ENCODE data around the gene USP7. TPM values are rescaled to one million over a fixed set of nuclear protein-coding genes. Genes with fewer than 3 reads are reported as not detected.
"Not testable (repeated sequence)": the region's sequence is repeated elsewhere in the genome, so short reads cannot be mapped to it uniquely, and the experiment has no call there.

USP7 gene
- total RNA-seq, 4 donors from 2014 or later = 67.9 to 84.7 (median 73.3) TPM

DNA sequence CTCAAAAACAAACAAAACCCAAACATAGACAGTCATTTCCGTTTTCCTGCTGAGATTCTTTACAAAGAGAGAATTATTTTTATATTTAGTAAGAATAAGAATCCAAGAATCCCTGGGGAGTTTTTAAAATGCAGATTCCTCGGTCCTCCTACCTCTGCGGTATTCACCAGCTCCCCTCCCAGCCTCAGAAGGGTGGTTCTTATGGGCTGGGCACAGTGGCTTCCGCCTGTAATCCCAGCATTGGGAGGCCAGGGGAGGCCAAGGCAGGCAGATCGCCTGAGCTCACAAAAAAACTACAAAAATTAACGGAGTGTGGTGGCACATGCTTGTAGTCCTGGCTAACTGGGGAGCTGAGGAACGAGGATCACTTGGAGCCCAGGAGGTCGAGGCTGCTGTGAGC, 26.7 kb upstream of the USP7 start:
- 62% methylated on average over 8 of the region's 8 CpGs for WGBS
- intact Hi-C loops (cut with DNase I) = no loop called here

DNA sequence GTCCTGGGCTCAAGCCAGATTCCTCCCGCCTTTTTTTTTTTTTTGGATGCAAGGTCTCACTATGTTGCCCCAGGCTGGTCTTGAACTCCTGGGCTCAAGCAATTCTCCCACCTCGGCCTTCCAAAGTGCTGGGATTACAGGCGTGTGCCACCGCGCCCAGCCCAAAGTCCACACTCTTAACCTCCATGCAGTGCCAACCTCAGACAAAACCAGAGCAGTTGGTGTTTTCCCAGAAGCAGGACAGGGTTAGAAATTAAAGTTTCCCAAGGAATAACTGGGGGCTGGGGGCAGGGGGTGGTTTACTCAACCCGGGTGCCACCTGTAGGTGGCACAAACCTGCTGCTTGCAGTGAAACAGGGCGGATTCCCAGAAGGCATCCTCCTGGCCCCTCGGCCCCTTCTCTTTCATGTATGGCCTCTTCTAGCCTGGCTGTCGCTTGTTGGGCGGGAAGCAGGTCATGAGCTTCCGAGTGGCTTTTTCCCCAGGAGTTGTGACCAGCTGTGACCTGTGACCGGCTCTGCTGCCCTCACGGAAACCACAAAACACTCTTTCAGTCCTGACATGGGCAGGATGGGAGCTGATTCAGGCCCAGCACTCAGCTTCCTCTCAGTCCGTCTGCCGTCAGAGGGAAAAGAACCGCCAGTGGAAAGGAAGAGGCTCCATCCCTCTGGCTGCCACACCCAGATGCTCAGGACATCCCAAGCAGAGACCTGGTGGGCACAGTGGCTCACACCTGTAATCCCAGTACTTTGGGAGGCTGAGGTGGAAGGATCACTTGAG, 25.6 kb upstream of the USP7 start:
- Histone ChIP-seq H3K4me3 (no peak overlapping the region), H3K27me3 (peaks cover 0 to 8% (median 0%) of the 10 kb centered on the region in 4 donors), H3K36me3 (no peaks in the 10 kb centered on the region), H3K9me3 (no peaks in the 10 kb centered on the region), H3K27ac (replicated peaks in 1 of 4) (no peak overlapping the region), H3K4me1 (no peaks in the 10 kb centered on the region)
- TF ChIP-seq POLR2A (IDR thresholded peaks at IDR 0.05; ENCODE audit: low read depth) (no peak), POLR2AphosphoS5 (IDR thresholded peaks at IDR 0.05) (no peak), CTCF (IDR thresholded peaks at IDR 0.05) (no peak), EP300 (IDR thresholded peaks at IDR 0.05) (no peak)
- intact Hi-C loops (cut with DNase I) = no loop called here
- DNase-seq (ENCODE audit: extremely low spot score) = no peak
- 57% methylated on average over 14 of the region's 16 CpGs for WGBS

More for the DNA sequence above, 26.7 kb upstream of the USP7 start:
- no peaks in the 10 kb centered on the region for H3K9me3 ChIP-seq
- TF ChIP-seq POLR2AphosphoS5 (IDR thresholded peaks at IDR 0.05) (no peak), CTCF (IDR thresholded peaks at IDR 0.05) (no peak), EP300 (IDR thresholded peaks at IDR 0.05) (no peak), POLR2A (IDR thresholded peaks at IDR 0.05; ENCODE audit: low read depth) (no peak)
- no peaks in the 10 kb centered on the region for H3K4me1 ChIP-seq
- peaks cover 0 to 8% (median 0%) of the 10 kb centered on the region in 4 donors for H3K27me3 ChIP-seq
- H3K27ac ChIP-seq (replicated peaks in 1 of 4) = no peak overlapping the region
- H3K36me3 ChIP-seq = no peaks in the 10 kb centered on the region
- H3K4me3 ChIP-seq = no peak overlapping the region
- DNase-seq (ENCODE audit: extremely low spot score) = no peak

- no peak overlapping the region for H3K27ac ChIP-seq (replicated peaks in 1 of 4)
- TF ChIP-seq POLR2AphosphoS5 (IDR thresholded peaks at IDR 0.05) (no peak), CTCF (IDR thresholded peaks at IDR 0.05) (no peak), EP300 (IDR thresholded peaks at IDR 0.05) (no peak)
- H3K4me1 ChIP-seq = no peaks in the 10 kb centered on the region
- H3K36me3 ChIP-seq = no peaks in the 10 kb centered on the region
- H3K4me3 ChIP-seq = no peak overlapping the region
- 85% methylated on average over 5 of the region's 5 CpGs for WGBS
- no peaks in the 10 kb centered on the region for H3K9me3 ChIP-seq
- no peak for DNase-seq (ENCODE audit: extremely low spot score)
- peaks cover 0 to 8% (median 0%) of the 10 kb centered on the region in 4 donors for H3K27me3 ChIP-seq
- intact Hi-C loops (cut with DNase I) = no loop called here
Observed at GRCh38 chr16:8986818-8987191, 23.1 kb upstream of the USP7 start.

DNA sequence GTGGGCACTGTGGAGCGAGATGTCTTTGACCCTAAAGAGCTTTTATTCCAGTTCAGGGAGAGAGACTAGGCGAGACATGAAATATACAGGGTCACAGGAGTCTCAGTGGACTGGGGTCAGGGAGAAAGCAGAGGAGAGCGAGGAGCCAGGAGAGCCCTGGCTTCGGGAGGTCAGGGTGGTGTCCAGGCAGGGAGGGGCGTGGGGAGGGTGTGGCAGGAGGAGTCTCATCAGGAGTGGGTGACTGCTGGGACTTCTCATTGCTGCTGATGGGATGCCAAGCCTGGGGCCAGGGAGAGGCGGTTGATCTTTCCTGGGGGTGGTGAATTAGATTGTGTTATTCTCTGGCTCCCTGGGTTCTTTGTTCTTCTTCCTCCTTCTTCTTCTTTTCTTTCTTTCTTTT, 22.4 kb upstream of the USP7 start:
- intact Hi-C loops (cut with DNase I) = no loop called here
- Histone ChIP-seq H3K27me3 (peaks cover 0 to 8% (median 0%) of the 10 kb centered on the region in 4 donors), H3K4me1 (no peaks in the 10 kb centered on the region), H3K27ac (replicated peaks in 1 of 4) (no peak overlapping the region), H3K36me3 (no peaks in the 10 kb centered on the region), H3K4me3 (no peak overlapping the region), H3K9me3 (no peaks in the 10 kb centered on the region)
- WGBS = 86% methylated on average over 6 of the region's 6 CpGs
- DNase-seq (ENCODE audit: extremely low spot score) = no peak
- TF ChIP-seq POLR2A (IDR thresholded peaks at IDR 0.05; ENCODE audit: low read depth) = no peak

GRCh38 chr16:8982816-8983215, 19.1 kb upstream of the USP7 start:
- H3K36me3 ChIP-seq = no peaks in the 10 kb centered on the region
- WGBS = 82% methylated on average over 7 of the region's 7 CpGs
- TF ChIP-seq POLR2A (IDR thresholded peaks at IDR 0.05; ENCODE audit: low read depth) (no peak), POLR2AphosphoS5 (IDR thresholded peaks at IDR 0.05) (no peak), EP300 (IDR thresholded peaks at IDR 0.05) (no peak), CTCF (IDR thresholded peaks at IDR 0.05) (no peak)
- H3K4me3 ChIP-seq = no peak overlapping the region
- no peaks in the 10 kb centered on the region for H3K9me3 ChIP-seq
- intact Hi-C loops (cut with DNase I) = no loop called here
- H3K27me3 ChIP-seq = no peaks in the 10 kb centered on the region
- DNase-seq (ENCODE audit: extremely low spot score) = no peak
- no peaks in the 10 kb centered on the region for H3K4me1 ChIP-seq
- no peak overlapping the region for H3K27ac ChIP-seq (replicated peaks in 1 of 4)

GRCh38 chr16:8981901-8982300, 18.2 kb upstream of the USP7 start:
- DNase-seq (ENCODE audit: extremely low spot score); H3K4me1 ChIP-seq; intact Hi-C loops (cut with DNase I); H3K36me3 ChIP-seq; H3K4me3 ChIP-seq; H3K27ac ChIP-seq (replicated peaks in 1 of 4); H3K27me3 ChIP-seq; H3K9me3 ChIP-seq: not testable (repeated sequence)
- 92% methylated on average over 26 of the region's 31 CpGs for WGBS

DNA sequence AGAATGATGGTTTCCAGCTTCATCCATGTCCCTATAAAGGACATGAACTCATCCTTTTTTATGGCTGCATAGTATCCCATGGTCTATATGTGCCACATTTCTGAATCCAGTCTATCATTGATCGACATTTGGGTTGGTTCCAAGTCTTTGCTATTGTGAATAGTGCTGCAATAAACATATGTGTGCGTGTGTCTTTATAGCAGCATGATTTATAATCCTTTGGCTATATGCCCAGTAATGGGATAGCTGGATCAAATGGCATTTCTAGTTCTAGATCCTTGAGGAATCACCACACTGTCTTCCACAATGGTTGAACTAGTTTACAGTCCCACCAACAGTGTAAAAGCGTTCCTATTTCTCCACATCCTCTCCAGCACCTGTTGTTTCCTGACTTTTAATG, 12.5 kb upstream of the USP7 start:
- WGBS = 58% methylated on average over 3 of the region's 3 CpGs
- H3K4me3 ChIP-seq; H3K27ac ChIP-seq (replicated peaks in 1 of 4); H3K27me3 ChIP-seq; DNase-seq (ENCODE audit: extremely low spot score); intact Hi-C loops (cut with DNase I); H3K9me3 ChIP-seq; H3K36me3 ChIP-seq; H3K4me1 ChIP-seq: not testable (repeated sequence)

All from esophagus muscularis mucosa (tissue), 4 donors.